ENCODE data around the gene TXNDC11.

Gene TXNDC11

GRCh38 chr16:11649276-11649675 is 93.4 kb downstream of the TXNDC11 start:
- no peak overlapping the region for H3K27ac ChIP-seq (ENCODE audit: low read depth, low read length)
- no peak overlapping the region for H3K4me3 ChIP-seq (ENCODE audit: low read depth in 1 of 5, low read length in 5 of 5)
- no peaks in the 10 kb centered on the region for H3K36me3 ChIP-seq (ENCODE audit: control insufficient read depth in 5 of 5, insufficient read depth in 5 of 5, low read length in 5 of 5)

DNA sequence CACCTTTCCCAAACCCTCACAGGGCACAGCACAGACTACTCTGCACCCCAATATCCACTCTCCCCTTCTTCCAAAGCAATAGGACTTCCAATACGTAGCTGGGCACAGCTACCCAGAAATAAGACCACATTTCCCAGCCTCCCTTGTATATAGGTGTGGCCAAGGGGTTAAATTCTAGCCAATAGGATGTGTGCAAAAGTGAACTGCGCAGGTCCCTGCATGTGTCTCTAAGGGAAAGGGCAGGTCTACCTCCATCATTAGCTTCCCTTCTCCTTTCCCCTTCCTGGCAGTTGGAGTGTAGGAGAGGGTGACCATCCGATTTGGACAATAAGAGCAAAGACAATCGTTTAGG is 99.9 kb downstream of the TXNDC11 start:
- H3K9me3 ChIP-seq (ENCODE audit: control insufficient read depth in 5 of 5, low read length in 5 of 5), result no peaks in the 10 kb centered on the region
- no peak overlapping the region for H3K9ac ChIP-seq (ENCODE audit: low read length in 5 of 5)
- no peaks in the 10 kb centered on the region for H3K36me3 ChIP-seq (ENCODE audit: control insufficient read depth in 5 of 5, insufficient read depth in 5 of 5, low read length in 5 of 5)
- H3K27me3 ChIP-seq (ENCODE audit: control insufficient read depth in 5 of 5, insufficient read depth in 4 of 5, low read length in 5 of 5), result no peaks in the 10 kb centered on the region
- H3K27ac ChIP-seq (ENCODE audit: low read depth, low read length), result no peak overlapping the region
- no peak overlapping the region for H3K4me3 ChIP-seq (ENCODE audit: low read depth in 1 of 5, low read length in 5 of 5)
- H3K4me1 ChIP-seq (ENCODE audit: control insufficient read depth in 5 of 5, insufficient read depth in 5 of 5, low read length in 5 of 5), result peaks cover 11 to 22% (median 21%) of the 10 kb centered on the region in 5 donors

More at GRCh38 chr16:11649276-11649675, 93.4 kb downstream of the TXNDC11 start:
- Histone ChIP-seq H3K9me3 (ENCODE audit: control insufficient read depth in 5 of 5, low read length in 5 of 5) (no peaks in the 10 kb centered on the region), H3K4me1 (ENCODE audit: control insufficient read depth in 5 of 5, insufficient read depth in 5 of 5, low read length in 5 of 5) (no peaks in the 10 kb centered on the region), H3K27me3 (ENCODE audit: control insufficient read depth in 5 of 5, insufficient read depth in 4 of 5, low read length in 5 of 5) (no peaks in the 10 kb centered on the region), H3K9ac (ENCODE audit: low read length in 5 of 5) (no peak overlapping the region)

DNA sequence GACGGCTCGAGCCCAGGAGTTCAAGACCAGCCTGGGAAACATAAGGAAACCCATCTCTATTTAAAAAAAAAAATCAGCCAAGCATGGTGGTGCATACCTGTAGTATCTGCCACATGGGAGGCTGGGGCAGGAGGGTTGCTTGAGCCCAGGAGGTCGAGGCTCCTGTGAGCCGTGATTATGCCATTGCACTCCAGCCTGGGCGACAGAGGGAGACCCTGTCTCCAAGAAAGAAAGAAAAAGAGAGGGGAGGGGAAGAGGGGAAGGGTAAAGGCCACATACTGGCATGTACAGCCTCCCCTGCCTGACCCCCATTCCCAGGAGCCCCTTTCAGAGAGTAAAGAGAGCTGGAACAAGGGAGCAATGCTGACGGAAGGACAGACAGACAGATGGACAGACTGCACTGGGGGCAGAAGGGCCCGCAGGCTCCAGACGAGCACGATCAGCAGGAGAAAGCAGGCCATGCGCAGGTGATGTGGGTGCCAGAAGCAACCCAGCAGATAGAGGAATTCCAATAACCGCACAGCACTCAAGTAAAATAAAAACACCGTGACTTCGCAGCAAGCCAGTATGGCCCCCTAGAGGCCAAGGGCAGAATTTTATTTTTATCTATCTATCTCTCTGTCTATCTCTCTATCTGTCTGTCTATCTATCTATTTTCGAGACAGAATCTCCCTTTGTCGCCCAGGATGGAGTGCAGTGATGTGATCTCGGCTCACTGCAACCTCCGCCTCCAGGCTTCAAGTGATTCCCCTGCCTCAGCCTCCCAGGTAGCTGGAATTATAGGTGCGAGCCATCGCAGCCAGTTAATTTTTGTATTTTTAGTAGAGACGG is 101.5 kb downstream of the TXNDC11 start:
- peak overlapping the region; percentile 82 for H3K27ac ChIP-seq (ENCODE audit: low read depth, low read length)
- peak overlapping the region in 3 of 5 donors; percentile 16 to 65 (median 20) for H3K9ac ChIP-seq (ENCODE audit: low read length in 5 of 5)
- H3K36me3 ChIP-seq (ENCODE audit: control insufficient read depth in 5 of 5, insufficient read depth in 5 of 5, low read length in 5 of 5), result no peaks in the 10 kb centered on the region
- peak overlapping the region in 1 of 5 donors; percentile 23 for H3K4me3 ChIP-seq (ENCODE audit: low read depth in 1 of 5, low read length in 5 of 5)
- H3K27me3 ChIP-seq (ENCODE audit: control insufficient read depth in 5 of 5, insufficient read depth in 4 of 5, low read length in 5 of 5), result no peaks in the 10 kb centered on the region
- no peaks in the 10 kb centered on the region for H3K9me3 ChIP-seq (ENCODE audit: control insufficient read depth in 5 of 5, low read length in 5 of 5)
- peaks cover 11 to 27% (median 21%) of the 10 kb centered on the region in 5 donors for H3K4me1 ChIP-seq (ENCODE audit: control insufficient read depth in 5 of 5, insufficient read depth in 5 of 5, low read length in 5 of 5)

- peak overlapping the region; percentile 10 to 66 (median 30) for H3K9ac ChIP-seq (ENCODE audit: low read length in 5 of 5)
- H3K27me3 ChIP-seq (ENCODE audit: control insufficient read depth in 5 of 5, insufficient read depth in 4 of 5, low read length in 5 of 5), result no peaks in the 10 kb centered on the region
- peak overlapping the region in 3 of 5 donors; percentile 21 to 46 (median 36) for H3K4me3 ChIP-seq (ENCODE audit: low read depth in 1 of 5, low read length in 5 of 5)
Measured at GRCh38 chr16:11639925-11640899, 102.4 kb downstream of the TXNDC11 start.

GRCh38 chr16:11639008-11639562 is 103.6 kb downstream of the TXNDC11 start:
- H3K4me1 ChIP-seq (ENCODE audit: control insufficient read depth in 5 of 5, insufficient read depth in 5 of 5, low read length in 5 of 5), result peaks cover 11 to 30% (median 24%) of the 10 kb centered on the region in 5 donors
- H3K9ac ChIP-seq (ENCODE audit: low read length in 5 of 5), result no peak overlapping the region
- H3K36me3 ChIP-seq (ENCODE audit: control insufficient read depth in 5 of 5, insufficient read depth in 5 of 5, low read length in 5 of 5), result no peaks in the 10 kb centered on the region
- H3K27ac ChIP-seq (ENCODE audit: low read depth, low read length), result no peak overlapping the region
- no peaks in the 10 kb centered on the region for H3K27me3 ChIP-seq (ENCODE audit: control insufficient read depth in 5 of 5, insufficient read depth in 4 of 5, low read length in 5 of 5)
- H3K4me3 ChIP-seq (ENCODE audit: low read depth in 1 of 5, low read length in 5 of 5), result no peak overlapping the region
- H3K9me3 ChIP-seq (ENCODE audit: control insufficient read depth in 5 of 5, low read length in 5 of 5), result no peaks in the 10 kb centered on the region

More at GRCh38 chr16:11639925-11640899, 102.4 kb downstream of the TXNDC11 start:
- peak overlapping the region; percentile 82 for H3K27ac ChIP-seq (ENCODE audit: low read depth, low read length)
- H3K36me3 ChIP-seq (ENCODE audit: control insufficient read depth in 5 of 5, insufficient read depth in 5 of 5, low read length in 5 of 5), result no peaks in the 10 kb centered on the region
- peaks cover 11 to 27% (median 21%) of the 10 kb centered on the region in 5 donors for H3K4me1 ChIP-seq (ENCODE audit: control insufficient read depth in 5 of 5, insufficient read depth in 5 of 5, low read length in 5 of 5)
- no peaks in the 10 kb centered on the region for H3K9me3 ChIP-seq (ENCODE audit: control insufficient read depth in 5 of 5, low read length in 5 of 5)

DNA sequence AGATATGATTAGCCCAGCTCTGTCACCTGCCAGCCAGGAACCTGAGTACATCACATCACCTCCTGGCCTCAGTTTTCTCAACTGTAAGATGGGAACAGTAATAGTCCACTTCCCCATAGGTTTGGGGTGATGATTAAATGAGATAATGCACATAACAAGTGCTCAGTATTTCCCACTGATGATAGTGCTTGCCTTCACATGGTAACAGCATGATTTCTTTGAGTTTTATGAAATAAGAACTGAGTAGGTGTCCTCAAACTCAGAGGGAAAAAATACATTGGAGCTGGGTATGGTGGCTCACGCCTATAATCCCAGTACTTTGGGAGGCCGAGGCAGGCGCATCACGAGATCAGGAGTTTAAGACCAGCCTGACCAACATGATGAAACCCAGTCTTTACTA is 104.5 kb downstream of the TXNDC11 start:
- no peaks in the 10 kb centered on the region for H3K27me3 ChIP-seq (ENCODE audit: control insufficient read depth in 5 of 5, insufficient read depth in 4 of 5, low read length in 5 of 5)
- no peak overlapping the region for H3K9ac ChIP-seq (ENCODE audit: low read length in 5 of 5)
- no peak overlapping the region for H3K4me3 ChIP-seq (ENCODE audit: low read depth in 1 of 5, low read length in 5 of 5)
- no peaks in the 10 kb centered on the region for H3K36me3 ChIP-seq (ENCODE audit: control insufficient read depth in 5 of 5, insufficient read depth in 5 of 5, low read length in 5 of 5)
- no peak overlapping the region for H3K27ac ChIP-seq (ENCODE audit: low read depth, low read length)
- peaks cover 11 to 39% (median 28%) of the 10 kb centered on the region in 5 donors for H3K4me1 ChIP-seq (ENCODE audit: control insufficient read depth in 5 of 5, insufficient read depth in 5 of 5, low read length in 5 of 5)
- no peaks in the 10 kb centered on the region for H3K9me3 ChIP-seq (ENCODE audit: control insufficient read depth in 5 of 5, low read length in 5 of 5)

DNA sequence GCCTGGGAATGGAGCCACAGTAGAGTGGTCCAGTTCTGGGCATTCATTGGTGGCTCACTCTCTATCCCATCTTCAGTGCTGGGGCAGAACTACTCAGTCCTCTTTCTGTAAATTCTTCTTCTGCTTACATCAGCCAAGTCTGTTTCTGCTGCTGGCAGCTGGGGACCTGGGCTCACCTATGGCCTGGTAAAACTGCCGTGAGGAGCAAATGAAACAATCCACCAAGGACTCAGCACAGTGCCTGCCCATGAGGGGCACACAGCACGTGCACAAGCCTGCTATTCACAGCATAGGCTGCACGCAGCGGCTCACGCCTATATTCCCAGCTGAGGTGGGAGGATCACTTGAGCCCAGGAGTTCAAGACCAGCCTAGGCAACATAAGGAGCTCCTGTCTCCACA is 105.3 kb downstream of the TXNDC11 start:
- Histone ChIP-seq H3K27me3 (ENCODE audit: control insufficient read depth in 5 of 5, insufficient read depth in 4 of 5, low read length in 5 of 5) (no peaks in the 10 kb centered on the region), H3K36me3 (ENCODE audit: control insufficient read depth in 5 of 5, insufficient read depth in 5 of 5, low read length in 5 of 5) (no peaks in the 10 kb centered on the region), H3K9ac (ENCODE audit: low read length in 5 of 5) (no peak overlapping the region), H3K4me1 (ENCODE audit: control insufficient read depth in 5 of 5, insufficient read depth in 5 of 5, low read length in 5 of 5) (peaks cover 11 to 47% (median 36%) of the 10 kb centered on the region in 5 donors), H3K27ac (ENCODE audit: low read depth, low read length) (no peak overlapping the region), H3K9me3 (ENCODE audit: control insufficient read depth in 5 of 5, low read length in 5 of 5) (no peaks in the 10 kb centered on the region), H3K4me3 (ENCODE audit: low read depth in 1 of 5, low read length in 5 of 5) (no peak overlapping the region)

- Histone ChIP-seq H3K27ac (ENCODE audit: low read depth, low read length) (no peak overlapping the region), H3K9ac (ENCODE audit: low read length in 5 of 5) (no peak overlapping the region), H3K9me3 (ENCODE audit: control insufficient read depth in 5 of 5, low read length in 5 of 5) (no peaks in the 10 kb centered on the region), H3K4me1 (ENCODE audit: control insufficient read depth in 5 of 5, insufficient read depth in 5 of 5, low read length in 5 of 5) (peaks cover 10 to 45% (median 34%) of the 10 kb centered on the region in 5 donors), H3K36me3 (ENCODE audit: control insufficient read depth in 5 of 5, insufficient read depth in 5 of 5, low read length in 5 of 5) (no peaks in the 10 kb centered on the region), H3K4me3 (ENCODE audit: low read depth in 1 of 5, low read length in 5 of 5) (no peak overlapping the region), H3K27me3 (ENCODE audit: control insufficient read depth in 5 of 5, insufficient read depth in 4 of 5, low read length in 5 of 5) (no peaks in the 10 kb centered on the region)
Measured at GRCh38 chr16:11636172-11636721, 106.4 kb downstream of the TXNDC11 start.

- no peak overlapping the region for H3K4me3 ChIP-seq (ENCODE audit: low read depth in 1 of 5, low read length in 5 of 5)
Measured at GRCh38 chr16:11635679-11636171, 106.9 kb downstream of the TXNDC11 start.

More at GRCh38 chr16:11635679-11636171, 106.9 kb downstream of the TXNDC11 start:
- Histone ChIP-seq H3K4me1 (ENCODE audit: control insufficient read depth in 5 of 5, insufficient read depth in 5 of 5, low read length in 5 of 5) (peaks cover 7 to 41% (median 29%) of the 10 kb centered on the region in 5 donors), H3K9me3 (ENCODE audit: control insufficient read depth in 5 of 5, low read length in 5 of 5) (no peaks in the 10 kb centered on the region), H3K27ac (ENCODE audit: low read depth, low read length) (no peak overlapping the region), H3K9ac (ENCODE audit: low read length in 5 of 5) (no peak overlapping the region), H3K27me3 (ENCODE audit: control insufficient read depth in 5 of 5, insufficient read depth in 4 of 5, low read length in 5 of 5) (no peaks in the 10 kb centered on the region), H3K36me3 (ENCODE audit: control insufficient read depth in 5 of 5, insufficient read depth in 5 of 5, low read length in 5 of 5) (no peaks in the 10 kb centered on the region)
